Liver (tissue), 9 donors: ENCODE results near the gene CSF3R. TPM values are rescaled to one million over a fixed set of nuclear protein-coding genes. Genes with fewer than 3 reads are reported as not detected.

ENCODE experiments used
- DNase-seq: peaks from one replicate; pipeline ENCODE4 v3.0.0-alpha.2; 2017; ENCODE audit warnings: low spot score
- H3K27ac ChIP-seq, 2 donors: one replicate each; pipeline ENCODE4 v1.7.0; 2013; ENCODE audit warnings: inconsistent platforms in 2 of 2, low read length in 2 of 2, control low read depth in 1 of 2, low read depth in 1 of 2, mild to moderate bottlenecking in 1 of 2
- H3K27me3 ChIP-seq, 4 donors: one replicate each; pipeline versions ENCODE4 v1.6.1 to v1.7.0; 2013; ENCODE audit warnings: low read length in 3 of 4, inconsistent platforms in 1 of 4, mild to moderate bottlenecking in 1 of 4, moderate library complexity in 1 of 4; ENCODE audit not compliant: control insufficient read depth in 4 of 4, insufficient read depth in 4 of 4
- H3K36me3 ChIP-seq, 4 donors: one replicate each; pipeline versions ENCODE4 v1.6.1 to v1.7.0; 2013; ENCODE audit warnings: low read length in 3 of 4, mild to moderate bottlenecking in 3 of 4, low read depth in 1 of 4, moderate library complexity in 1 of 4; ENCODE audit not compliant: control insufficient read depth in 4 of 4, insufficient read depth in 3 of 4
- H3K4me1 ChIP-seq, 4 donors: one replicate each; pipeline versions ENCODE4 v1.6.1 to v1.7.0; 2013; ENCODE audit warnings: low read length in 3 of 4, mild to moderate bottlenecking in 3 of 4, moderate library complexity in 1 of 4; ENCODE audit not compliant: control insufficient read depth in 4 of 4, insufficient read depth in 4 of 4
- H3K4me3 ChIP-seq, 3 donors: one replicate each; pipeline versions ENCODE4 v1.6.1 to v1.7.0; 2013; ENCODE audit warnings: low read length in 3 of 3, control low read depth in 1 of 3, low read depth in 1 of 3, mild to moderate bottlenecking in 1 of 3
- H3K9ac ChIP-seq, 2 donors: one replicate each; pipeline ENCODE4 v1.7.0; 2013; ENCODE audit warnings: low read length in 2 of 2, mild to moderate bottlenecking in 2 of 2, moderate library complexity in 2 of 2, control low read depth in 1 of 2, low read depth in 1 of 2
- H3K9me3 ChIP-seq, 4 donors: one replicate each; pipeline versions ENCODE4 v1.6.1 to v1.7.0; 2013; ENCODE audit warnings: low read length in 3 of 4; ENCODE audit not compliant: control insufficient read depth in 4 of 4
- CTCF ChIP-seq: fragments of 150-350 bp; IDR thresholded peaks from 2 replicates; pipeline ENCODE4 v1.5.1; 2017; ENCODE audit warnings: improper control_type of control experiment, low read depth, low read length; ENCODE audit not compliant: missing input control
- FOXA1 ChIP-seq: IDR thresholded peaks from 2 replicates; pipeline ENCODE4 v1.6.1; 2016; ENCODE audit warnings: antibody characterized with exemption
- GABPA ChIP-seq, 2 donors: IDR thresholded peaks in 1 of 2; conservative IDR thresholded peaks in 1 of 2; 2 replicates each; pipeline ENCODE4 v1.6.1; 2016; ENCODE audit warnings: antibody characterized with exemption in 2 of 2, mild to moderate bottlenecking in 1 of 2, moderate library complexity in 1 of 2
- HNF4A ChIP-seq, 2 donors: conservative IDR thresholded peaks; 2 replicates each; pipeline ENCODE4 v1.6.1; 2016; ENCODE audit warnings: antibody characterized with exemption in 2 of 2, mild to moderate bottlenecking in 2 of 2
- RXRA ChIP-seq, 2 donors: IDR thresholded peaks; 2 replicates each; pipeline ENCODE4 v1.6.1; 2017 to 2018; ENCODE audit warnings: antibody characterized with exemption in 2 of 2, mild to moderate bottlenecking in 1 of 2
- TAF1 ChIP-seq: conservative IDR thresholded peaks from 2 replicates; pipeline ENCODE4 v1.6.1; 2016; ENCODE audit warnings: antibody characterized with exemption, mild to moderate bottlenecking
- YY1 ChIP-seq: IDR thresholded peaks from 2 replicates; pipeline ENCODE4 v1.6.1; 2016; ENCODE audit warnings: antibody characterized with exemption, mild to moderate bottlenecking
- WGBS: extraction: QIAGEN DNeasy Blood & Tissue Kit; methylation state at CpG from one replicate; pipeline ENCODE4 v1.1.7; 2013; 5-methylcytosine and 5-hydroxymethylcytosine counted together
- polyA plus RNA-seq, 2 donors: library from polyadenylated mRNA; stranded (reverse) in 1 of 2; unstranded in 1 of 2; fragments of 200-250 nt in 1 of 2; fragments of >200 nt in 1 of 2; fragmentation: Nextera tagmentation in 1 of 2; extraction: Ambion mirVana in 1 of 2; gene quantifications; one replicate each; pipeline versions ENCODE4 v1.2.1 to v1.2.3, GENCODE V29; 2013 to 2015
- total RNA-seq, 2 donors: library from RNA; depleted of rRNA; stranded (reverse); fragments of >200 nt; gene quantifications; one replicate each; pipeline ENCODE4 v1.2.3, GENCODE V29; 2014
- donor health status: healthy.
- donor health status: healthy.
- donor health status: healthy.
- donor health status: healthy.
- donor health status: healthy.

Gene CSF3R
- total and polyA plus RNA-seq, 4 donors: 6.7 to 81.3 (median 15.9) TPM

- no peaks in the 10 kb centered on the region for H3K9me3 ChIP-seq
- H3K27me3 ChIP-seq: no peaks in the 10 kb centered on the region
- WGBS: 83% methylated on average over 10 of the region's 10 CpGs
- no peak for DNase-seq
- no peak overlapping the region for H3K27ac ChIP-seq
- H3K36me3 ChIP-seq: no peaks in the 10 kb centered on the region
- no peak overlapping the region for H3K9ac ChIP-seq
- no peak overlapping the region for H3K4me3 ChIP-seq
- no peaks in the 10 kb centered on the region for H3K4me1 ChIP-seq
- TF ChIP-seq TAF1: no peak
Observed at GRCh38 chr1:36515315-36516138, 32.8 kb upstream of the CSF3R start.

- no peak overlapping the region for H3K27ac ChIP-seq
- H3K36me3 ChIP-seq: no peaks in the 10 kb centered on the region
- H3K9ac ChIP-seq: no peak overlapping the region
- H3K9me3 ChIP-seq: no peaks in the 10 kb centered on the region
- DNase-seq: no peak
- no peak overlapping the region for H3K4me3 ChIP-seq
- 93% methylated on average over 18 of the region's 18 CpGs for WGBS
- TF ChIP-seq HNF4A (conservative IDR thresholded peaks at IDR 0.05) (no peak), CTCF (no peak), FOXA1 (no peak), YY1 (no peak), GABPA (IDR thresholded peaks at IDR 0.05 in 1 of 2, conservative IDR thresholded peaks at IDR 0.05 in 1 of 2) (no peak)
- no peaks in the 10 kb centered on the region for H3K27me3 ChIP-seq
- no peaks in the 10 kb centered on the region for H3K4me1 ChIP-seq
Observed at GRCh38 chr1:36514501-36514900, 31.8 kb upstream of the CSF3R start.

GRCh38 chr1:36513676-36514473 lies 31.2 kb upstream of the CSF3R start:
- H3K27me3 ChIP-seq: no peaks in the 10 kb centered on the region
- no peaks in the 10 kb centered on the region for H3K36me3 ChIP-seq
- H3K27ac ChIP-seq: no peak overlapping the region
- TF ChIP-seq CTCF (no peak), RXRA (IDR thresholded peaks at IDR 0.05) (no peak)
- H3K9me3 ChIP-seq: no peaks in the 10 kb centered on the region
- DNase-seq: no peak
- WGBS: 75% methylated on average over 12 of the region's 12 CpGs
- H3K4me3 ChIP-seq: no peak overlapping the region
- H3K9ac ChIP-seq: no peak overlapping the region
- no peaks in the 10 kb centered on the region for H3K4me1 ChIP-seq
